ENCODE results near the gene BOLA1. TPM values are rescaled to one million over a fixed set of nuclear protein-coding genes. Genes with fewer than 3 reads are reported as not detected.
"Not testable (repeated sequence)": the region's sequence is repeated elsewhere in the genome, so short reads cannot be mapped to it uniquely, and the experiment has no call there.

BOLA1 gene
- total RNA-seq (2014; rRNA removed; shearing (Covaris generic)) = 27.7 and 40.1 TPM in 2 replicates

GRCh38 chr1:149899460-149900284, at the start of gene BOLA1:
Gene BOLA1 (plus strand): TSS chr1:149899568. CDS start chr1:149900060, 492 bp downstream.
- peaks cover 2% of the 10 kb centered on the region; the same call in 1 of the 2 replicates for H3K27me3 ChIP-seq (ENCODE audit: control insufficient read depth, insufficient read depth, low read length)
- peak; percentile 95 for DNase-seq
- no peaks in the 10 kb centered on the region; the same call in 1 of the 2 replicates for H3K36me3 ChIP-seq (replicated peaks; ENCODE audit: control insufficient read depth, insufficient read depth, low read length)
- peak within 1 kb of the TSS; percentile 58 for H3K4me3 ChIP-seq (ENCODE audit: insufficient read depth, low read depth, low read length)

GRCh38 chr1:149849947-149850360, 49.4 kb upstream of the BOLA1 start:
- Histone ChIP-seq H3K4me3 (ENCODE audit: insufficient read depth, low read depth, low read length) (peak overlapping the region; percentile 79), H3K27me3 (ENCODE audit: control insufficient read depth, insufficient read depth, low read length) (no peaks in the 10 kb centered on the region), H3K36me3 (replicated peaks; ENCODE audit: control insufficient read depth, insufficient read depth, low read length) (no peaks in the 10 kb centered on the region)
- no peak for DNase-seq

- not testable (repeated sequence) for H3K27me3 ChIP-seq (ENCODE audit: control insufficient read depth, insufficient read depth, low read length); DNase-seq; H3K36me3 ChIP-seq (replicated peaks; ENCODE audit: control insufficient read depth, insufficient read depth, low read length); H3K4me3 ChIP-seq (ENCODE audit: insufficient read depth, low read depth, low read length)
Measured at GRCh38 chr1:149850732-149851345, 48.5 kb upstream of the BOLA1 start.

GRCh38 chr1:149851585-149852213, 47.7 kb upstream of the BOLA1 start:
- H3K27me3 ChIP-seq (ENCODE audit: control insufficient read depth, insufficient read depth, low read length); DNase-seq; H3K36me3 ChIP-seq (replicated peaks; ENCODE audit: control insufficient read depth, insufficient read depth, low read length); H3K4me3 ChIP-seq (ENCODE audit: insufficient read depth, low read depth, low read length): not testable (repeated sequence)

GRCh38 chr1:149852263-149852662, 47.1 kb upstream of the BOLA1 start:
- not testable (repeated sequence) for H3K36me3 ChIP-seq (replicated peaks; ENCODE audit: control insufficient read depth, insufficient read depth, low read length); DNase-seq; H3K27me3 ChIP-seq (ENCODE audit: control insufficient read depth, insufficient read depth, low read length)

GRCh38 chr1:149860271-149860670, 39.1 kb upstream of the BOLA1 start:
- DNase-seq; H3K36me3 ChIP-seq (replicated peaks; ENCODE audit: control insufficient read depth, insufficient read depth, low read length); H3K27me3 ChIP-seq (ENCODE audit: control insufficient read depth, insufficient read depth, low read length); H3K4me3 ChIP-seq (ENCODE audit: insufficient read depth, low read depth, low read length): not testable (repeated sequence)

More at GRCh38 chr1:149852263-149852662, 47.1 kb upstream of the BOLA1 start:
- H3K4me3 ChIP-seq (ENCODE audit: insufficient read depth, low read depth, low read length) = not testable (repeated sequence)

- DNase-seq; H3K27me3 ChIP-seq (ENCODE audit: control insufficient read depth, insufficient read depth, low read length); H3K36me3 ChIP-seq (replicated peaks; ENCODE audit: control insufficient read depth, insufficient read depth, low read length); H3K4me3 ChIP-seq (ENCODE audit: insufficient read depth, low read depth, low read length): not testable (repeated sequence)
Measured at GRCh38 chr1:149860684-149861496, 38.5 kb upstream of the BOLA1 start.

- H3K27me3 ChIP-seq (ENCODE audit: control insufficient read depth, insufficient read depth, low read length); H3K4me3 ChIP-seq (ENCODE audit: insufficient read depth, low read depth, low read length); DNase-seq; H3K36me3 ChIP-seq (replicated peaks; ENCODE audit: control insufficient read depth, insufficient read depth, low read length): not testable (repeated sequence)
Measured at GRCh38 chr1:149861497-149862054, 37.8 kb upstream of the BOLA1 start.

GRCh38 chr1:149866887-149867286, 32.5 kb upstream of the BOLA1 start:
- H3K27me3 ChIP-seq (ENCODE audit: control insufficient read depth, insufficient read depth, low read length); H3K4me3 ChIP-seq (ENCODE audit: insufficient read depth, low read depth, low read length); H3K36me3 ChIP-seq (replicated peaks; ENCODE audit: control insufficient read depth, insufficient read depth, low read length); DNase-seq: not testable (repeated sequence)

- H3K27me3 ChIP-seq (ENCODE audit: control insufficient read depth, insufficient read depth, low read length); DNase-seq; H3K4me3 ChIP-seq (ENCODE audit: insufficient read depth, low read depth, low read length); H3K36me3 ChIP-seq (replicated peaks; ENCODE audit: control insufficient read depth, insufficient read depth, low read length): not testable (repeated sequence)
Measured at GRCh38 chr1:149873060-149873459, 26.3 kb upstream of the BOLA1 start.

GRCh38 chr1:149877211-149877946, 22.0 kb upstream of the BOLA1 start:
- DNase-seq = no peak
- H3K4me3 ChIP-seq (ENCODE audit: insufficient read depth, low read depth, low read length) = no peak overlapping the region
- no peaks in the 10 kb centered on the region for H3K36me3 ChIP-seq (replicated peaks; ENCODE audit: control insufficient read depth, insufficient read depth, low read length)

GRCh38 chr1:149879556-149879955, 19.8 kb upstream of the BOLA1 start:
- no peak for DNase-seq
- Histone ChIP-seq H3K4me3 (ENCODE audit: insufficient read depth, low read depth, low read length) (no peak overlapping the region), H3K27me3 (ENCODE audit: control insufficient read depth, insufficient read depth, low read length) (no peaks in the 10 kb centered on the region), H3K36me3 (replicated peaks; ENCODE audit: control insufficient read depth, insufficient read depth, low read length) (no peaks in the 10 kb centered on the region)

More at GRCh38 chr1:149877211-149877946, 22.0 kb upstream of the BOLA1 start:
- no peaks in the 10 kb centered on the region for H3K27me3 ChIP-seq (ENCODE audit: control insufficient read depth, insufficient read depth, low read length)

- no peak overlapping the region for H3K4me3 ChIP-seq (ENCODE audit: insufficient read depth, low read depth, low read length)
- H3K27me3 ChIP-seq (ENCODE audit: control insufficient read depth, insufficient read depth, low read length) = no peaks in the 10 kb centered on the region
- H3K36me3 ChIP-seq (replicated peaks; ENCODE audit: control insufficient read depth, insufficient read depth, low read length) = no peaks in the 10 kb centered on the region
- DNase-seq = no peak
Measured at GRCh38 chr1:149881876-149882275, 17.5 kb upstream of the BOLA1 start.

Data from H7 (cell line).